Nephron progenitor cell (in vitro differentiated cells): ENCODE results near the gene MAP3K21.

Experiments used
- DNase-seq: peaks from one replicate; pipeline ENCODE4 v3.0.0; 2021
- H3K27ac Mint-ChIP-seq: 2 replicates; pipeline ENCODE4 v1.8.0; 2021; ENCODE audit warnings: mild to moderate bottlenecking, moderate library complexity, mixed read lengths
- H3K27me3 Mint-ChIP-seq: 2 replicates; pipeline ENCODE4 v1.8.0; 2021; ENCODE audit warnings: mild to moderate bottlenecking, low read depth, mixed read lengths; ENCODE audit not compliant: poor library complexity
- H3K36me3 Mint-ChIP-seq: 2 replicates; pipeline ENCODE4 v1.8.0; 2021; ENCODE audit warnings: low read depth, mixed read lengths
- H3K4me1 Mint-ChIP-seq: 2 replicates; pipeline ENCODE4 v1.8.0; 2021; ENCODE audit warnings: mixed read lengths
- H3K4me3 Mint-ChIP-seq: 2 replicates; pipeline ENCODE4 v1.8.0; 2021; ENCODE audit warnings: mild to moderate bottlenecking, moderate library complexity, mixed read lengths
- H3K9me3 Mint-ChIP-seq: 2 replicates; pipeline ENCODE4 v1.8.0; 2021; ENCODE audit warnings: mild to moderate bottlenecking, moderate library complexity, mixed read lengths
- CTCF ChIP-seq: fragments of 200-600 bp; sonication (generic); IDR thresholded peaks from 2 replicates; pipeline ENCODE4 v1.5.0; 2021; ENCODE audit warnings: antibody characterized with exemption

MAP3K21 gene

GRCh38 chr1:233432916-233433315, 105.4 kb downstream of the MAP3K21 start:
- no peak for DNase-seq
- H3K27ac Mint-ChIP-seq = no peak overlapping the region
- H3K36me3 Mint-ChIP-seq = no peaks in the 10 kb centered on the region
- peaks cover 6% of the 10 kb centered on the region for H3K4me1 Mint-ChIP-seq
- no peak for TF ChIP-seq CTCF
- peaks cover 3% of the 10 kb centered on the region for H3K9me3 Mint-ChIP-seq
- H3K27me3 Mint-ChIP-seq = peaks cover 7% of the 10 kb centered on the region
- H3K4me3 Mint-ChIP-seq = no peak overlapping the region

GRCh38 chr1:233433436-233434210, 106.1 kb downstream of the MAP3K21 start:
- peaks cover 3% of the 10 kb centered on the region for H3K9me3 Mint-ChIP-seq
- no peak overlapping the region for H3K27ac Mint-ChIP-seq
- H3K36me3 Mint-ChIP-seq = no peaks in the 10 kb centered on the region
- TF ChIP-seq CTCF = no peak
- DNase-seq = no peak
- no peak overlapping the region for H3K4me3 Mint-ChIP-seq
- H3K4me1 Mint-ChIP-seq = peaks cover 6% of the 10 kb centered on the region
- peaks cover 11% of the 10 kb centered on the region for H3K27me3 Mint-ChIP-seq
